GM20000 (cell line): ENCODE results near the gene TRPV2.
"Not testable (repeated sequence)": the region's sequence is repeated elsewhere in the genome, so short reads cannot be mapped to it uniquely, and the experiment has no call there.

Experiments
- DNase-seq: peaks from one replicate; pipeline ENCODE4 v3.0.0; 2012; ENCODE audit warnings: low spot score
- TF ChIP-seq, protein P1 (sequence below): IDR thresholded peaks from 2 replicates; pipeline ENCODE4 v1.5.1; 2012; ENCODE audit warnings: mild to moderate bottlenecking, control low read depth; ENCODE audit errors: extremely low read depth, missing control alignments

TRPV2 gene

GRCh38 chr17:16398270-16399267 lies 16.8 kb upstream of the TRPV2 start:
- TF ChIP-seq, protein P1, sequence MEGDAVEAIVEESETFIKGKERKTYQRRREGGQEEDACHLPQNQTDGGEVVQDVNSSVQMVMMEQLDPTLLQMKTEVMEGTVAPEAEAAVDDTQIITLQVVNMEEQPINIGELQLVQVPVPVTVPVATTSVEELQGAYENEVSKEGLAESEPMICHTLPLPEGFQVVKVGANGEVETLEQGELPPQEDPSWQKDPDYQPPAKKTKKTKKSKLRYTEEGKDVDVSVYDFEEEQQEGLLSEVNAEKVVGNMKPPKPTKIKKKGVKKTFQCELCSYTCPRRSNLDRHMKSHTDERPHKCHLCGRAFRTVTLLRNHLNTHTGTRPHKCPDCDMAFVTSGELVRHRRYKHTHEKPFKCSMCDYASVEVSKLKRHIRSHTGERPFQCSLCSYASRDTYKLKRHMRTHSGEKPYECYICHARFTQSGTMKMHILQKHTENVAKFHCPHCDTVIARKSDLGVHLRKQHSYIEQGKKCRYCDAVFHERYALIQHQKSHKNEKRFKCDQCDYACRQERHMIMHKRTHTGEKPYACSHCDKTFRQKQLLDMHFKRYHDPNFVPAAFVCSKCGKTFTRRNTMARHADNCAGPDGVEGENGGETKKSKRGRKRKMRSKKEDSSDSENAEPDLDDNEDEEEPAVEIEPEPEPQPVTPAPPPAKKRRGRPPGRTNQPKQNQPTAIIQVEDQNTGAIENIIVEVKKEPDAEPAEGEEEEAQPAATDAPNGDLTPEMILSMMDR = no peak

DNA sequence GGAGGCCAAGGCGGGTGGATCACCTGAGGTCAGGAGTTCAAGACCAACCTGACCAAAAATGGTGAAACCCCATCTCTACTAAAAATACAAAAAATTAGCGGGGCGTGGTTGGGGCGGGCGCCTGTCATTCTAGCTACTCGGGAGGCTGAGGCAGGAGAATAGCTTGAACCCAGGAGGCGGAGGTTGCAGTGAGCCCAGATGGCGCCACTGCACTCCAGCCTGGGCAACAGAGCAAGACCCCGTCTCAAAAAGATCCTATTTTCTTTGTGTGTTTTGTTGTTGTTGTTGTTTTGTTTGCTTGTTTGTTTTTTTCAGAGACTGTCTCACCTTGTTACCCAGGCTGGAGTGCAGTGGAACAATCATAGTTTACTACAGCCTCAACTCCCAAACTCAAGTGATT lies 11.5 kb upstream of the TRPV2 start:
- not testable (repeated sequence) for DNase-seq

More at GRCh38 chr17:16398270-16399267, 16.8 kb upstream of the TRPV2 start:
- DNase-seq = no peak

DNA sequence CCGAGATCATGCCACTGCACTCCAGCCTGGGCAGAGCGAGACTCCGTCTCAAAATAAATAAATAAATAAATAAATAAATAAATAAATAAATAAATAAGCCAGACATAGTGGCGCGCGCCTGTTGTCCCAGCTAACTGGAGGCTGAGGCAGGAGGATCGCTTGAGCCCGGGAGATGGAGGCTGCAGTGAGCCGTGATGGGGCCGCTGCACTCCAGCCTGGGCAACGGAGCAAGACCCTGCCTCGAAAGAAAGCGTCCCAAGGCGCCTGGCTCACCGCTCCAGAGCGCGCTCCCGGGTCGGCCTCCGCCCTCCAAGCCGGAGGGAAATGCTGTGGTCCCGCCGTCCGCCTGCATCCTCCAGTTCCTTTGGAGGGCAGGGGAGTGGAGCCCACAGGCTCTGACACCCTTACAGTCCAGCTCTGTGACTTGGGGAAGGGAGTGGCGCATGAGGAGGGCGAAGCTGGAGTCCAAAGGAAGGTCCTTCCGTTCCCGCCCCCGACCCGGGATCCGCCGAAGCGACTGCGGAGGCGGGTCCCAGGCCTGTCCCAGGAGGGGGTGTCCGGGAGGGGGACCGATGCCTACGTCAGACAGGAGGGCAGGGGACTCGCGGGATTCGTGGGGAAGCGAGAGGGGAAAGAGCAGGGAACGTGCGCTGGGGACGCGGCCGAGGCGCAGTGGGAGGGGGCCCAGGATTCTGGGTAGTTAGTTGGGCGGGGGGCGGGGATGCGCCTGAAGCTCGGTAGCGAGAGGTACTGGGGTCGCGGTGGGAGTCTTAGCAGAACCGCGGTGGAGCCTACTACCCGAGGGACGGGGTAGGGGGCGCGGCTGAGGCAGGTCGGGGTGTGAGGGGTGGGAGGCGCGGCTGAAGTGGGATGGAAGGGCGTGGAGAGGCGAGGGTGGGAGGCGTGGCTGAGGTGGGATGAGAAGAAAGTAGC lies 8.4 kb upstream of the TRPV2 start:
- TF ChIP-seq, protein P1 = no peak
- DNase-seq = peak; percentile 59

DNA sequence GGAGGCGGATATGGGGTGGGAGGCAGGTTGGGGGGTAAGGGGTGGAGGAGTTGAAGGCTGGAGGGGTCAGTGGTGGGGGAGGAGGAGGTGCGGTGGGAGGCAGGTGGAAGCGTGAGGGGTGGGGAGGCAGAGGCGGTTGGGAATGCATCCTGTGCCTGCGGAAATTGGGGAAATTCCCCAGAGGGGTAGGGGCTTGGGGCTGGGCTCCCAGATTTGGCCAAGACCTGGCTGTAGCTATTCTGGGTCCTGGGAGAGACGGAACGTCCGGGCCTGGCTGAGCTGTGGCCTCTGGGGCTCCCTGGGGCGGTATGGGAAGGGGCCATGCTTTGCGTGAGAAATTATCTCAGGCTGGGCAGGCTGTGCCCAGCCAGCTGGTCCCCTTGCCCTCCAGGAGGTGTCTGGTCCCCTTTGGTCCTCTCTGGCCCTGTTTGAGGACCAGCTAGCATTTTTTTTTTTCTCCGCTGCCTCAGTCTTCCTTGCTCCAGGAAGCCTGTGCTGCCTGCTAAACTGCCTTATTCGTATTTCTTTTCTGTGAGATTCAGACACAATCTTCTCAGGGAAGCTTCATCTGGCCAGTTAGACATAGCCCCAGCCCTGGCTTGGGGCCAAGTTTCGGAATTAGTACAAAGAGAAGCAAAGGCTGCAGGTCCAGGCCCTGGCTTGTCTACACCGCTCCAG lies 7.3 kb upstream of the TRPV2 start:
- peak; percentile 83 for DNase-seq

DNA sequence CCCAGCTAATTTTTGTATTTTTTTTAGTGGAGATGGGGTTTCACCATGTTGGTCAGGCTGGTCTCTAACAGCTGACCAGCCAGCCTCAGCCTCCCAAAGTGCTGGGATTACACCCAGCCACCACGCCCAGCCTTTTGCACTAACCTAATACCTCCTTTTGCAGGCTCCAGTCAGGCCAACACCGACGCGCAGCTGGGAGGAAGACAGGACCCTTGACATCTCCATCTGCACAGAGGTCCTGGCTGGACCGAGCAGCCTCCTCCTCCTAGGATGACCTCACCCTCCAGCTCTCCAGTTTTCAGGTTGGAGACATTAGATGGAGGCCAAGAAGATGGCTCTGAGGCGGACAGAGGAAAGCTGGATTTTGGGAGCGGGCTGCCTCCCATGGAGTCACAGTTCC lies 2.0 kb downstream of the TRPV2 start:
- TF ChIP-seq, protein P1 = no peak
- no peak for DNase-seq

More for the DNA sequence above, 7.3 kb upstream of the TRPV2 start:
- TF ChIP-seq, protein P1 = no peak

DNA sequence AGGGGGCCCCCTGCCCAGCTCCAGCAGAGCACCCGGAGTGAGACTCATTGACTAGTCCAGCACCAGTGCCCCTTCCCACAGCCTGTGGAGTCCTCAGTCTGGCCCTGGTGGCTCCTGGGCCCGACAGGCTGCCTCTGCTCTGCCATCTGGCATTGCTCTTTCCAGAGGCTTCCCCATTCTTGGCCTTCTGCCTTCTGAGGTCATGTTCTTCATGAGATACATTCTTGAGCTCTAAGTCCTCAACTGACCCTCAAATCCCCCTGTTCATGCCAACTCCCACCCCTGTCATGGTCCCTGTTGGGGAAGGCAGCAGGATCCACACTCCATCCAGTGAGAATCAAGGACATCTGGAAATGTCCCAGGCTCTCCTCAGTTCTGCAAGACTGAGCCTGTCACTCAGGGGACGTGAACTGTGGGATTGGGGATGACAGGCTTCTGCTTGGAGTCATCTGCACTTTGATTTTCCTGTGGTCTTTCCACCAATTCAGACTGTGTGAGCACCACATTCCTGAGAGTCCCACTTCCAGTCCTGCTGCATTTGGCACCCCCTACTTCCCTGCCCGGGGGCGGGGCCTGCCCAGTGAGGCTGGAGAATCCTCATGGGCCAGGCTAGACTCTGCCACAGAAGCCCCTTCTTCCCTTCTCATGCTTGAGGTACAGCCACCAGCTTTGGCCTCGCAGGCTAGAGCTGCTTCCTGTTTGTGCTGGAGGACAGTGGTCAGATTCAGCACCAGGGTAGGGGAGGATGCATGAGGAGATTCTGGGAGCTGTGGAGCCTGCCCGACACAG lies 2.7 kb downstream of the TRPV2 start:
- TF ChIP-seq, protein P1 = no peak
- no peak for DNase-seq

DNA sequence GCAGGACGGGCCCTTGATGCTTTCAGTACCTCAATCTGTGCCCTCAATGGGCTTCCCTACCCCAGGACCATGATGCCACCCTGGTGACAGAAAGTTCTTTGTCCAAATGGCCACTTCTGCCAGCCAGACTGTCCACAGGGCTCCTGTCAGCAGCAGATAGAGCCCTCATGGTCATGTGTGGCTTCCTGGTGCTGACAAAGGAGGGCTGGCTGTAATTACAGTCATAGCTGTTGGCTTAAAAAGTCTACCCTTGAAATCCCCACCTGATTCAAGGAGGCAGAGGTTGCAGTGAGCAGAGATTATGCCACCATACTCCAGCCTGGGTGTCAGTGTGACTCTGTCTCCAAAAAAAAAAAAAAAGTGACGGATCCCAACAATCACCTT lies 3.3 kb downstream of the TRPV2 start:
- DNase-seq = no peak

More for the DNA sequence above, 3.3 kb downstream of the TRPV2 start:
- TF ChIP-seq, protein P1 = no peak
